GM12872 (cell line): ENCODE measurements around the gene EPHB2.

Experiments used
- TF ChIP-seq, protein P1 (sequence below): IDR thresholded peaks from 3 replicates; pipeline ENCODE4 v1.5.1; 2011; ENCODE audit warnings: low read depth, mild to moderate bottlenecking, low read length, moderate library complexity; ENCODE audit not compliant: insufficient read depth

The EPHB2 gene

DNA sequence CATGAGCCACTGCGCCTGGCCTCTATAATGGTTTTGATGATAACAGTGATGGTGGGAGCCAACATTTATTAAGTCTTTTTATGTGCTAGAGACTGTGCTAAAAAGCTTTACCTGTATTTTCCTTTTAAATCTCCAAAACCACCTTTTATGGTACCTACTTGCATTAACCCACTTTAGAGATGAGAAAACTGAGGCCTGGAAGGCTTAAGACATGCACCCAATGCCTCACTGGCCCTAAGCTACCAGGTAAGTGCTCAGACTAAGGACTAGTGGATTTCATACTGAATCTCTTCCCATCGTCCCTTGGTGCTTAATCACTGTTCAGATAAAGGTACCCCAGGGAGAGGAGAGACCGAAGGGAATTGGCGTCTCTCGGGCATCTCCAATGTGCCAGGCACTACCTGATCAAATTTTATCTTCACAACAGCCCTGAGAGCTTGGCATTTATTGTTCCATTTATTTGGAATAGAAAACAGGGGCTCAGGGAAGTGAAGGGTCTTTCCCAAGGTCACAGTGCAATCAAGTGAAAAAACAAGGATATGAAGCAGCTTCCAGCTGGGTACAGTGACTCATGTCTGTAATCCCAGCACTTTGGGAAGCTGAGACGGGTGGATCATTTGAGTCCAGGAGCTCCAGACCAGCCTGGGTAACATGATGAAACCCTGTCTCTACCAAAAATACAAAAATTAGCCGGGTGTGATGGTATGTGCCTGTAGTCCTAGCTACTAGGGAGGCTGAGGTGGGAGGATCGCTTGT is 177.9 kb downstream of the EPHB2 start:
- TF ChIP-seq, protein P1, sequence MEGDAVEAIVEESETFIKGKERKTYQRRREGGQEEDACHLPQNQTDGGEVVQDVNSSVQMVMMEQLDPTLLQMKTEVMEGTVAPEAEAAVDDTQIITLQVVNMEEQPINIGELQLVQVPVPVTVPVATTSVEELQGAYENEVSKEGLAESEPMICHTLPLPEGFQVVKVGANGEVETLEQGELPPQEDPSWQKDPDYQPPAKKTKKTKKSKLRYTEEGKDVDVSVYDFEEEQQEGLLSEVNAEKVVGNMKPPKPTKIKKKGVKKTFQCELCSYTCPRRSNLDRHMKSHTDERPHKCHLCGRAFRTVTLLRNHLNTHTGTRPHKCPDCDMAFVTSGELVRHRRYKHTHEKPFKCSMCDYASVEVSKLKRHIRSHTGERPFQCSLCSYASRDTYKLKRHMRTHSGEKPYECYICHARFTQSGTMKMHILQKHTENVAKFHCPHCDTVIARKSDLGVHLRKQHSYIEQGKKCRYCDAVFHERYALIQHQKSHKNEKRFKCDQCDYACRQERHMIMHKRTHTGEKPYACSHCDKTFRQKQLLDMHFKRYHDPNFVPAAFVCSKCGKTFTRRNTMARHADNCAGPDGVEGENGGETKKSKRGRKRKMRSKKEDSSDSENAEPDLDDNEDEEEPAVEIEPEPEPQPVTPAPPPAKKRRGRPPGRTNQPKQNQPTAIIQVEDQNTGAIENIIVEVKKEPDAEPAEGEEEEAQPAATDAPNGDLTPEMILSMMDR = no peak

DNA sequence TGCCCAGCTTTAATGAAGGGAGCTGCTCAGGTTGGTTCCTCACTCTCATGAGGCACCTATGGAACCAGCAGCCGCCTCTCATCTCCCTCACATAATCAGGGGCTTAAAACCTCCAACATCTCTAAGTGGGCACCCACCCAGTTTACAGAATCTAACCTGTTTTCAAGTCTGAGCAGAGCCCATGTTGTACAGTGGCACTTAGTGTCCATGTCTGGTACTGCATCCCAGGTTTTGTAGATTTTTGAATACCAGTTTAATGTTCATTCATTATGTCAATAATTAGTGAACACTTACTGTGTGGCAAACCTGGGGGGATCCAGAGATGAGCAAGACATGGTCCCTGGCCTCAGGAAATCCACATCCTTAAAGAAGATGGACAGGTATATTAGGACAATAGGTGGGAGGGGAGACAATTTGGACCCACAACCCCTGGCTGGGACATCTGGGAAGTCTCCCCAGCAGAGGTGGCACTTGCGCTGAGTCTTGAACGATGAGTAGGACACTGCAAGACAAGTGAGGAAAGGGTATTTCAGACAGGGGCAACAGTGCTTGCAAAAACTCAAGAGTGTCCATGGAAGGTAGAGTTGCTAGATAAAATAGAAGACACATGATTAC is 178.7 kb downstream of the EPHB2 start:
- TF ChIP-seq, protein P1 = peak; percentile 77

DNA sequence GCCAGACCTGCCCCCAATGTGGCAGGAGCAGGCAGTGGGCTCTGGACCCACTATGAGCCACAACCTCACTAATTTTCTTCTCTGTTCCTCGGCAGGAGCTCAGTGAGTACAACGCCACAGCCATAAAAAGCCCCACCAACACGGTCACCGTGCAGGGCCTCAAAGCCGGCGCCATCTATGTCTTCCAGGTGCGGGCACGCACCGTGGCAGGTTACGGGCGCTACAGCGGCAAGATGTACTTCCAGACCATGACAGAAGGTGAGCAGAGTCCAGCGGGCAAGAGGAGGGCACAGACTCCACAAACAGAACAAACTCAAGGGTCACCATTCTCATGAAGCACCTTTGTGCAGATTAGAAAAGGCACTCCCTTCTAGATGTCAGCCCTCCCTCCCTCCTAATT is 182.2 kb downstream of the EPHB2 start:
- TF ChIP-seq, protein P1 = no peak

DNA sequence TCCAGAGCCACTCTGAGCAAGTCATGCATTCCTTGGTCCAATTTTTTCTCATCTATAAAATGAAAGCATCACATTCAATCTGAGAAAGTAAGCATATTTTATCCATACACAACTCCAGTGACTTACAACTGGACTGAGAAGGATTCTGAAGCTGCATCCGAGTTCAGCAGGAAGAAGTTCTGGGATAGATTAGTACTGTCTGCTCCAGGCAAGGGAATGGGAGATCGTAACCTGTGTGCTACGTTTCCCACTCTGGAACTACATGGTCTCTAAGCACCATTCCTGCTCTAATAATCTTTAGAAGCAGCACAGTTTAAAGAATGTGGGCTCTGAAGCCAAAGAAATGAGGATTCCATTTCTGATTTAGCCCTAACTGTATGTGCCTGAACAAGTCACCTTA is 182.7 kb downstream of the EPHB2 start:
- TF ChIP-seq, protein P1 = no peak

DNA sequence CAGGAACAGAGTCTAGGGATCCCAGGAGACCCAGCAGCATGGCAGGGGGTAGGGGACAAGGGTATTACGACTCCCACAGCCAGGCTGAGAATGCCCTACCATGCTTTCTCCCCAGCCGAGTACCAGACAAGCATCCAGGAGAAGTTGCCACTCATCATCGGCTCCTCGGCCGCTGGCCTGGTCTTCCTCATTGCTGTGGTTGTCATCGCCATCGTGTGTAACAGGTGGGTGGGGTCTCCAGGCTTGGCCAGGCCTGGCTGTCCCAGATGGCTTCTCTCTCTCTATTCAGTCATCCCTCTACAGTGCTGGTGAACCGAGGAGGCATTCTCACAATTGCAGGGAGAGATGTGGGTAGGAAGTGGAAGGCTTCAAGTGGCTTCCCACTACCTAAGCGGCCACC is 184.7 kb downstream of the EPHB2 start:
- TF ChIP-seq, protein P1 = no peak

DNA sequence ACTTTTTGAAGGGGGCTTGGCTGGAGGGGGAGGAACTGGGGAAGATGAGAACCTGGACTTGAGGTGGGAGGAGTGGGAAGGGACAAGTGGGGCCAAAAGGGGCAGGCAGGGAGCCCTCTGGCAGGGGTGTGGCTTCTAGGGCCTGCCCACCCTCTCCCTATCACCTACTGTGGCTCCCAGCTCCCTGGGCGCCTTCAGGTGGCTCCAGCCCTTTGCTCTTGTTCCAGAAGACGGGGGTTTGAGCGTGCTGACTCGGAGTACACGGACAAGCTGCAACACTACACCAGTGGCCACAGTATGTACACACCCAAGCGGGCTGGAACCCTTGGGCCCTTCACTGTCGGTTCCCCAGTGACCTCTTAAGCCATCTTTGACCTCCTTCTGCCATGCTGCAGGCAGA is 185.5 kb downstream of the EPHB2 start:
- TF ChIP-seq, protein P1 = no peak

DNA sequence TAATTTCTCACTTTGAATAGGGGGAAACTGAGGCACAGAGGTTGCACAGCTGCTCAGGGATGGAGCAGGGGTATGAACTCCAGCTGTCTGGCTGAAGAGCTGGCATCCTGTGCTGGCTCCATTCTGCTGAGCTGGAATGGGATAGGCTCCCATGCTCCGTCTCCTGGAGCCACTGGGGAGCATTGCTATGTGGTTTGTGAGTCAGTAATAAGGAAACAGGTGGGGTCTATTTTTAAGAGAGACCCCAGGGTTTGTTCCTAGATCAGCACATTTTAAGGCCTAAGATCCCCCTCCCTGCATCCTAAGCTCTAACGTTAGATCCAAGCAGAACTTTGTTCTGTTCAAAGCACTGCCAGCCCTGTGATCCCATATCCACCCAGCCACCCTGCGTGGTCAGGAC is 189.8 kb downstream of the EPHB2 start:
- TF ChIP-seq, protein P1 = no peak
